Astrocyte of the spinal cord (primary cell): ENCODE data around the gene SEPTIN1.
A peak's percentile ranks its signal among the peaks of the same experiment; 100 is the strongest.

ENCODE experiments used
- DNase-seq: peaks from one replicate; pipeline ENCODE4 v3.0.0; 2011; ENCODE audit warnings: low read depth, low spot score
- H3K4me3 ChIP-seq: 2 replicates; pipeline ENCODE4 v1.5.1; 2011; ENCODE audit warnings: low read depth, mild to moderate bottlenecking, low read length, moderate library complexity
- CTCF ChIP-seq: IDR thresholded peaks from 2 replicates; pipeline ENCODE4 v1.5.1; 2012; ENCODE audit warnings: low read depth, mild to moderate bottlenecking, low read length, inconsistent platforms
- in situ Hi-C: cut with HindIII; loops from 2 replicates; pipeline ENCODE4 v1.10.0; 2017; ENCODE audit warnings: low sequenced_read_pairs

The SEPTIN1 gene

DNA sequence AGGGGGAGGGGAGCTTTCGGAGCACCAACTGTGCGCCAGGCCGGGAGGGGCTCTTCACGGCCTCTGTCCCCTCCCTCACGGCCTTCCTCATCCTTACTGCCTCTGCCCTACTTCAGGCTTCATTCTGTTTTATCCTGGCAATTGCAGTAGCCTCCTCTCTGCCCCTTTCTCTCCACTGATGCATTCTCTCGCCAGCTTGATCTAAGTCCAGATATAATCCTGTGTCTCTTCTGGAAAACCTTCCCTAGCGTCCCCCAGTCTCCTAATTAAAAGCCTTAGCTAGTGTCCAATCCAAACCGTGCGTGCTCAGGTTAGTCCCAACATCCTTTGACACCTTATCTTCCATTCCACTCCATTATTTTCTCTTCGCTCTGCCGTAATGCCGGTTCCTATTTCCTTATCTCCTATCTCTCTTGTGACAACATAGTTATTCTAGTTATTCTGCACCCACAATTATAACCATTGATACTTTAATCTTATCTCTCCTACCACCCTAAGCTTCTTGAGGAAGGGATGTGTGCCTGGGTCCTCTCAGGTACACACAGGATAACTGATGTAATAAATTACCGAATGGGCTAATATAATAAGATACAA, 13.7 kb upstream of the SEPTIN1 start:
- peak overlapping the region; percentile 72 for H3K4me3 ChIP-seq
- in situ Hi-C loops, result no loop called here
- TF ChIP-seq CTCF, result no peak
- DNase-seq, result no peak

- TF ChIP-seq CTCF, result no peak
- peak within 1 kb of the TSS; percentile 72 for H3K4me3 ChIP-seq
- peak; percentile 91 for DNase-seq
- in situ Hi-C loops, result no loop called here
Measured at GRCh38 chr16:30395155-30395991, 13.0 kb upstream of the SEPTIN1 start, which contains the start of gene ZNF48. Gene ZNF48, plus strand, starts transcription at chr16:30395420. Its CDS starts 375 bp downstream, at chr16:30395795.

DNA sequence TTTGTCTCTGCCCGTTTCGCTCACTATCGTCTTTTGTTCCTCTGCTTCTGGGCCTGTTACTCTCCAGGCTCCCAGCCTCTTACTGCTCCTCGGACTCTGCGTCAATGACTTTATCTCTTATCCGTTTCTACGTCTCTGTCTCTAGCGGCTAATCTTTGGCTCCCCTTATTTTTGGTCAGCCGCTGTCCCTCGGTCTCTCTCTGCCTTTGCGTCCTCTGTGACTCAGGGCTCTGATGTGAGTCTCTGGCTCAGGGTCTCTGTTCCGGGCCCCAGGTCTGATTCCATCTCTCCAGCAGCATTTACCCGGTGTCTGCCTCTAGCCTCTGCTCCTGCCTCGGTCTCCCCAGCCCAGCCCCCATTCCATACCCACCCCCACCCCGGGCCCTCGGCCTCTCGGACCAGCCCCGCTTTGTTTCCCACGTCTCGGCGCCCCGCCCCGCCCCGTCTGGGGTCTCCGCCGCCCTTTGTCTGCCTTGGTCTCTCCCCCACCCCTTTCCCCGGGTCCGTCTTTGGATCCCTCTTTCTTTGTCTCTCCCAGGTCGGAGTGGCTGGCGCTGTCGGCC, 12.3 kb upstream of the SEPTIN1 start:
- in situ Hi-C loops, result no loop called here
- DNase-seq, result peak; percentile 42
- peak overlapping the region; percentile 72 for H3K4me3 ChIP-seq
- no peak for TF ChIP-seq CTCF

DNA sequence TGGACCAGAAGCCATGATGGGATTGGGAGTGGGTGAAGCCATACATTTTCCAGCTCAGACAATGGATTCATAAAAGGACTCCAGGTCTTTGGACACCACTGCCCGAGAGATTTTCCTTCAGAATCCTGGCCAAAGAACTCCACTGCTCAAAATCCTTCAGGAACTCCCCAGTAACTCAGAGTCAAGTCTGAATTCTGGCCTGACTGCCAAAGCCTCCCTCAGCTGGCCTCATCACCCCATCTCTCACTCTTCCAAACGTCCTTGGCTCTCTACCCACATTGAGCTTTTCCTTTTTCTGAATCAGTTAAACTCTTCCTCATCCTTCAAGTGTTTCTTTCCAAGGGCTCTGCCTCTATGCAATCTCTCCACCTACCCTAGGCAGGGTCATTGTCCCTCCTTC, 1.2 kb upstream of the SEPTIN1 start:
- no peak for DNase-seq
- in situ Hi-C loops, result no loop called here
- H3K4me3 ChIP-seq, result no peak overlapping the region
- no peak for TF ChIP-seq CTCF

- DNase-seq, result no peak
- no peak for TF ChIP-seq CTCF
- no peak overlapping the region for H3K4me3 ChIP-seq
- in situ Hi-C loops, result no loop called here
Measured at GRCh38 chr16:30381291-30382041, 895 bp downstream of the SEPTIN1 start.

DNA sequence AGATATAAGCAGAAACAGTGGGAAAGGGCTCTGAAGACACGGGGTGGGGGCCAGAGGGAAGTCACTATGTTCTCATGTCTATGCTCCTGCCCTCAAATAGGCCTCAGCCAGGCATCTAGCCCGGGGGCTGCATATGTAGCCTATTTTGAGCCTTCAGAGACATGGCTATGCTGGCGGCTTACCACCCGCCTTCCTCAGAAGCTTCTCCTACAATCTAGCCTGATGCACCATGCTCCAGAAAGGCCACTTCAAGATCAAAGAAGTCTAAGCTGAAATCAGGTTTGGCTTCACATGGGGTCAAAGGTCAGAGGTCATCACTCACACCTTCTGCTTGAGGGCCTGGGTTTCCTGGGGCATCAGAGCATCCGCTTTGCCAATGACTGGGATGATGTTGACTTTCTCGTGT, 1.6 kb downstream of the SEPTIN1 start:
- no peak overlapping the region for H3K4me3 ChIP-seq
- no peak for TF ChIP-seq CTCF
- DNase-seq, result no peak
- in situ Hi-C loops, result no loop called here
